Measurements from ENCODE around the gene LAP3. TPM values are rescaled to one million over a fixed set of nuclear protein-coding genes. Genes with fewer than 3 reads are reported as not detected.
A peak's percentile ranks its signal among the peaks of the same experiment; 100 is the strongest.

The LAP3 gene
- total RNA-seq, 1 experiment from 2014 or later: 177 TPM

DNA sequence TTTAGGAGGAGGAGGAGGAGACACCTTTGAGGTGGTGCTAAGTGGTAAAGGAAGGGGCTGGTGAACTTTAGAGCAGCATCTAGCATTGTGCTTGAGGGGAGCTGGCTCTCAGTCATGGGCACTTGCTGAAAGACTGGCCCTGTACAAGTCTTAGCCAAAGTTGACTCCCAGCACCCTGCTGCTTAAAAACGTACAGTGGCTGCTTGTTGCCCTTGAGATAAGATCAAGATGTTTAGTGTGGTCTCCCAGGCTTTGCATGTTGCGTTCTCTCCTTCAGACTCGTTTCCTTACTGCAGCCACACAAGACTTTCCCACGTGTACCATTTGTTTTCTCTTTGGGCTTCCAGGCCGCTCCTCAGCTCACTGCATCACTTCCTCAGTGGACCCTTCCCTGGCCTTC is 39.3 kb downstream of the LAP3 start:
- no peak for DNase-seq (ENCODE audit: low spot score)

- no peak for DNase-seq (ENCODE audit: low spot score)
Observed at GRCh38 chr4:17618926-17619325, 41.9 kb downstream of the LAP3 start.

DNA sequence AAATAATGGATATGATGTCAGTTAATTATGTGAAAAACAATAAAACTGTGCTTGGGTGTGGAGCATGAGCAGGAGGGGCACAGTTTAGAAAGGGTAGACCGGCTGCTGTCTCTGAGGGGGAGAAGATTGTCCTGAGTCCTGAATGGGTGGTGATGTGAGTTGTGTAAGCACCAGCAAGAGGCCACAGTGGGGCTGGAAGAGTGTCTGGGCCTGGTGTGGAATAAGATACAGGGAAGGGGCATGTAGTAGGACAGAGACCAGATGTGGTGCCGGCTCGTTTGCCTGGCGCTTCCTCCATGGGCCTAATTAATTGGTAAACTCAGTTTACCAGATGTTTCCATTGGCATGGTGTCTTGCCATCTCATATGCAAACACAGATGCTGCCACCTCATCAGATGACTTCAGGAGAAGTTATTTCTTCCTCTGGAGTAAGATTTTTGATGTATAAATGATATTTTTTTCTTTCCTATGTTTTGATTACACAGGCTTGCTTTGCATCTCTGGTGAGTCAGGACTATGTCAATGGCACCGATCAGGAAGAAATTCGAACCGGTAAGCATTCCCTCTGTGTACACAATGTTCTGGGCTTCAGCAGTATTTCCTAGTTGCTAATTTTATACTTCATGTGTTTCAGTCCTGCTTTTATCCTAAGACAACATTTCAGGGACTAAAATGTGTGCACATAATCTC is 42.6 kb downstream of the LAP3 start:
- no peak for DNase-seq (ENCODE audit: low spot score)

- no peak for DNase-seq (ENCODE audit: low spot score)
Observed at GRCh38 chr4:17623451-17624001, 46.5 kb downstream of the LAP3 start.

- DNase-seq (ENCODE audit: low spot score): no peak
Observed at GRCh38 chr4:17624821-17625220, 47.8 kb downstream of the LAP3 start.

DNA sequence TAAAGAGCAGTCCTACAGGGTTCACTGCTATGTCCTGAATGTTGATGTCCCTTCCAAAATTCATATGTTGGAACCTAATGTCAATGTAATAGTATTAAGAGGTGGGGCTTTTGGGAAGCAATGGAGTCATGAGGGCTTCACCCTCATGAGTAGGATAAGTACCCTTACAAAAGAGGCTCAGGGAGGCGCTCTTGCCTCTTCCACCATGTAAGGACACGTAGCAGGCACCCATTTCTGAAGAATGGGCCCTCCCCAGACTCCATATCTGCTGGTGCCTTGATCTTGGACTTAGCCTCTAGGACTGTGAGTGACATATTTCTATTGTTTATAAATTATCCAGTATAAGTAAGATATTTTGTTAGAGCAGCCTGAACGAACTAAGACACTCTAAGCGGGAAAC is 53.2 kb downstream of the LAP3 start:
- no peak for DNase-seq (ENCODE audit: low spot score)

- DNase-seq (ENCODE audit: low spot score): no peak
Observed at GRCh38 chr4:17633600-17633999, 56.6 kb downstream of the LAP3 start.

GRCh38 chr4:17635056-17635455 is 58.1 kb downstream of the LAP3 start:
- DNase-seq (ENCODE audit: low spot score): no peak

GRCh38 chr4:17636341-17636695 is 59.3 kb downstream of the LAP3 start:
- DNase-seq (ENCODE audit: low spot score): no peak

DNA sequence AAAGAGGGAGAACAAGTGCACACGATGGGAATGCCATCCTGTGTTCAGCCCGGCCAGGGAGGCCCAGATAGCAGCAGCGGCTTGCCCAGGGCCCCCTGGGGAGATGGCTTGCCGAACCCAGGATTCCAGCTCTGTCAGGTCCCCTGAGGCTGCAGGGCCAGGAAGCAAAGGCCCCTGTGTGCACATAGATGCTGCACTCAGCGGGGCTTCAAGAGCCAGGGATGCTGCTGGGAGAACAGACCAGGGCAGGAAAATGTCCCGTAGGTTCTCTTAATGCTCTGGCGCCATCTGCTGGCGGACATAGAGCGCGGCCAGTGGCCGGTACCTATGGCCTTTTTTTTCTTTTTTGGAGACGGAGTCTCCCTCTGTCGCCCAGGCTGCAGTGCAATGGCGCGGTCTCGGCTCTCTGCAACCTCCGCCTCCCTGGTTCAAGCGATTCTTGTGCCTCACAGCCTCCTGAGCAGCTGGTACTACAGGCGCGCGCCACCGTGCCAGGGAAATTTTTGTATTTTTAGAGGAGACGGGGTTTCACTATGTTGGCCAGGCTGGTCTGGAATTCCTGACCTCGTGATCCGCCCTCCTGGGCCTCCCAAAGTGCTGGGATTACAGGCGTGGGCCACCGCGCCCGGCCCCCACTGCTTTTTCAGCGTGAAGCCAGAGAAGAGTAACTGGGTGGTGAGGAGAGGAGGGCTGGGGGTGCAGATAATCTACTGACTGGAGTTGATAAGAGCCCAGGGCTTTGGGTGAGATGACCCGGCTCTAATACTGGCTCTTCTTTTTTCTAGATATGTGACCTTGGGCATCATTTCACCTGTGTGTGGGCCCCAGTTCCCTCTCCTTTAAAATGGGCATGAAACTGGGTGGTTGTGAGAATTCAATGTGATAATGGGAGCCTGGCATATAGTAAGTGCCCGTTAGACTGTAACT is 60.0 kb downstream of the LAP3 start:
- peak; percentile 69 for DNase-seq (ENCODE audit: low spot score)

DNA sequence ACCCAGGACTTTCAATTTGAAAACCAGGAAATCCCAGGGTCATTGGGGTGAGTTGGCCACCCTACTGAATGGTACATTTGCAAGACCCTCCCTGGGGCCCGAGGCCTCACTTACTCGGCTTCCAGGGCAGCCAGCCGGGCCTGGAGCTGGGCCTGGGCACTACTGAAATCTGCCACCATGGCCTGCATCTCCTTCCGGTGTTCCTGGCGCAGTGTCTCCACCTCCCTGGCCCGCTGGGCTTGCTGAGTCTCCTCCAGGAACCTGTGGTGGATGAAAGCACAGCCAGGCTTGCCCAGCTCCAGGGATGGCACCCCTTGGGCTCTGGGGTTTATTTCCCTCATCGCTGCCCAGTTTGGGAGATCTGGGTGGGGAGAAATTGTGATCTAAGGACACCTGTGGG is 62.1 kb downstream of the LAP3 start:
- no peak for DNase-seq (ENCODE audit: low spot score)

GRCh38 chr4:17642398-17642783 is 65.4 kb downstream of the LAP3 start:
- DNase-seq (ENCODE audit: low spot score): no peak

DNA sequence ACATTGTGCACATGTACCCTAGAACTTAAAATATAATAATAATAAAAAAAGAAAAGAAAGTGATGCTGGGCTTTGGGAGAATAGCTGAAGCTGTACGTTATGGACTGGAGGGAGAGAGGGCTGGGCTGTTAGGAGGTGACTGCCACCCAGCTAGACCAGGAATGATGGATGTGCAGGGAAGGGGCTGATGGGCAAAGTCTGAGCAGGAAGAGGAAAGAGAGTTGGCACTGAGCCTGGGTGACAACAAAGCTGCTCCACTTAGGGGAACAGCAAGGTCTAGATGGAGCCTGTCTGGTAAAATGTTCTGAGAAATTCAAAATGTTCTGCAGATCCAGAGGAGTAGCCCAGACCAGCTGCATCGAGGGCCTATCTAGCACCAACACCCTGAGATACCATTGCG is 69.7 kb downstream of the LAP3 start:
- DNase-seq (ENCODE audit: low spot score): no peak

- DNase-seq (ENCODE audit: low spot score): no peak
Observed at GRCh38 chr4:17647176-17647806, 70.3 kb downstream of the LAP3 start.

GRCh38 chr4:17647927-17648326 is 70.9 kb downstream of the LAP3 start:
- no peak for DNase-seq (ENCODE audit: low spot score)

GRCh38 chr4:17650406-17650805 is 73.4 kb downstream of the LAP3 start:
- DNase-seq (ENCODE audit: low spot score): no peak

DNA sequence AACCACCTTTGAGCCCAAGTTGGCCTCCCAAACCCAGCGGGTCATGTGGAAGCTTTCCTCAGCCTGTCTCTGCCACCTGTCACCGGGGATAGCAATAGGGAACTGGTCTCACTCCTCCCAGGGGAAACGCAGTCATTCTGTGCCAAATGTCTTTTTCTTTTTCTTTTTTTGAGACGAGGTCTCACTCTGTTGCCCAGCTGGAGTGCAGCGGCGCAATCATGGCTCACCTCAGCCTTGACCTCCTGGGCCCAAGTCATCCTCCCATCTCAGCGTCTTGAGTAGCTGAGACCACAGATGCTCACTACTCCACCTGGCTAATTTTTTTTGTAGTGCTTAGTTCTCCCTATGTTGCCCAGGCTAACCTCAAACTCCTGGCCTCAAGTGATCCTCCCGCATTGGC is 77.7 kb downstream of the LAP3 start:
- DNase-seq (ENCODE audit: low spot score): no peak

DNA sequence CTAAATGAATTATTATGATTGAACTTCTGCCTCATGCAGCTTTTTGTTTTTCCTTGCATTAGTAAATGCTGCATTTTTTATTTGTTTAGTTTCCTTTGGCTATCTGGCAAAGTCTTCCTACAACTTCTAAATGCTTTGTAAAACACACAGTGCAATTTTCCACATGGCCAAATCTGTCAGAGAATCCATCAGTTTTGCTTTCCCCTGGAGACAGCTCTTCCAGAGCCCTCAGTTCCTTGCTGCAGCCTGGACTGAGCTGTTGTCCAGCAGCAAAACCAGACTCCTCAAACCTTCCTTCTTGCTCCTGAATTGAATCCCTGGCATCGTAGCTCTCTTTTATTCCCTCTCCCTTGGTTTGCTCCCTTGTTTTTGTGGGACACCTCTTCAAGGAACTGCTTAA is 80.1 kb downstream of the LAP3 start:
- no peak for DNase-seq (ENCODE audit: low spot score)
